Suprapubic skin (tissue), 4 donors: ENCODE measurements around the gene PACRG. TPM values are rescaled to one million over a fixed set of nuclear protein-coding genes. Genes with fewer than 3 reads are reported as not detected.

ENCODE experiments used
- DNase-seq, 2 donors: peaks; one replicate each; pipeline ENCODE4 v3.0.0-alpha.2; 2019; ENCODE audit warnings: low spot score in 2 of 2
- H3K27ac ChIP-seq: fragments of 200-600 bp; sonication (generic); one replicate; pipeline ENCODE4 v1.5.1; 2019
- H3K27me3 ChIP-seq: fragments of 200-600 bp; sonication (generic); one replicate; pipeline ENCODE4 v1.5.1; 2019
- H3K36me3 ChIP-seq: fragments of 200-600 bp; sonication (generic); one replicate; pipeline ENCODE4 v1.5.1; 2019
- H3K4me1 ChIP-seq: fragments of 200-600 bp; sonication (generic); one replicate; pipeline ENCODE4 v1.5.1; 2019
- H3K4me3 ChIP-seq: fragments of 200-600 bp; sonication (generic); one replicate; pipeline ENCODE4 v1.5.1; 2019; ENCODE audit warnings: mild to moderate bottlenecking
- H3K9me3 ChIP-seq: fragments of 200-600 bp; sonication (generic); one replicate; pipeline ENCODE4 v1.5.1; 2019
- CTCF ChIP-seq, 2 donors: fragments of 200-600 bp in 1 of 2; fragments of 450-650 bp in 1 of 2; sonication (generic) in 1 of 2; IDR thresholded peaks; one replicate each; pipeline ENCODE4 v1.5.1; 2016 to 2019; ENCODE audit warnings: antibody characterized with exemption in 2 of 2, mild to moderate bottlenecking in 1 of 2, moderate library complexity in 1 of 2
- EP300 ChIP-seq: sonication (generic); formaldehyde crosslinking; IDR thresholded peaks from one replicate; pipeline ENCODE4 v1.6.1; 2017; ENCODE audit warnings: antibody characterized with exemption
- POLR2A ChIP-seq, 2 donors: fragments of 450-650 bp; IDR thresholded peaks; one replicate each; pipeline ENCODE4 v1.6.1; 2017; ENCODE audit warnings: antibody characterized with exemption in 2 of 2, mild to moderate bottlenecking in 2 of 2, moderate library complexity in 2 of 2
- POLR2AphosphoS5 ChIP-seq, 3 donors: sonication (generic); formaldehyde crosslinking; IDR thresholded peaks; one replicate each; pipeline ENCODE4 v1.6.1; 2017; ENCODE audit warnings: antibody characterized with exemption in 3 of 3
- WGBS: methylation state at CpG from one replicate; pipeline ENCODE4 v1.1.5; 2018; 5-methylcytosine and 5-hydroxymethylcytosine counted together
- total RNA-seq, 4 donors: library from RNA; depleted of rRNA; stranded (reverse); fragments of >200 nt; gene quantifications; one replicate each; pipeline ENCODE4 v1.1.0, GENCODE V29; 2016

Gene PACRG
- total RNA-seq, 4 donors from 2014 or later = 1.1 to 2.3 (median 2.0) TPM

- Histone ChIP-seq H3K4me3 (no peak overlapping the region), H3K27me3 (no peaks in the 10 kb centered on the region), H3K9me3 (no peaks in the 10 kb centered on the region), H3K4me1 (peaks cover 11% of the 10 kb centered on the region), H3K27ac (no peak overlapping the region), H3K36me3 (no peaks in the 10 kb centered on the region)
- 55% methylated on average over 2 of the region's 2 CpGs for WGBS
- no peak for DNase-seq
- TF ChIP-seq POLR2A (IDR thresholded peaks at IDR 0.05) (no peak), CTCF (IDR thresholded peaks at IDR 0.05) (no peak), POLR2AphosphoS5 (IDR thresholded peaks at IDR 0.05) (no peak), EP300 (no peak)
Observed at GRCh38 chr6:163320804-163321203, 593.0 kb downstream of the PACRG start.

- DNase-seq = no peak
- no peak overlapping the region for H3K4me3 ChIP-seq
- no peak for TF ChIP-seq CTCF (IDR thresholded peaks at IDR 0.05)
- TF ChIP-seq EP300 = no peak
- TF ChIP-seq POLR2A (IDR thresholded peaks at IDR 0.05) = no peak
- TF ChIP-seq POLR2AphosphoS5 (IDR thresholded peaks at IDR 0.05) = no peak
- no peaks in the 10 kb centered on the region for H3K36me3 ChIP-seq
- 87% methylated on average over 17 of the region's 18 CpGs for whole genome bisulfite sequencing
- H3K9me3 ChIP-seq = no peaks in the 10 kb centered on the region
- no peak overlapping the region for H3K27ac ChIP-seq
- peaks cover 11% of the 10 kb centered on the region for H3K4me1 ChIP-seq
- no peaks in the 10 kb centered on the region for H3K27me3 ChIP-seq
Observed at GRCh38 chr6:163321717-163322116, 593.9 kb downstream of the PACRG start.

GRCh38 chr6:163323274-163323673 lies 595.5 kb downstream of the PACRG start:
- no peaks in the 10 kb centered on the region for H3K27me3 ChIP-seq
- DNase-seq = no peak
- 97% methylated on average over 11 of the region's 13 CpGs for WGBS
- H3K9me3 ChIP-seq = no peaks in the 10 kb centered on the region
- peaks cover 11% of the 10 kb centered on the region for H3K4me1 ChIP-seq
- no peak overlapping the region for H3K4me3 ChIP-seq
- TF ChIP-seq POLR2A (IDR thresholded peaks at IDR 0.05) (no peak), EP300 (no peak), CTCF (IDR thresholded peaks at IDR 0.05) (no peak), POLR2AphosphoS5 (IDR thresholded peaks at IDR 0.05) (no peak)
- no peak overlapping the region for H3K27ac ChIP-seq
- no peaks in the 10 kb centered on the region for H3K36me3 ChIP-seq

GRCh38 chr6:163323705-163324104 lies 595.9 kb downstream of the PACRG start:
- Histone ChIP-seq H3K36me3 (no peaks in the 10 kb centered on the region), H3K4me3 (no peak overlapping the region), H3K9me3 (no peaks in the 10 kb centered on the region), H3K27ac (no peak overlapping the region), H3K4me1 (peaks cover 11% of the 10 kb centered on the region), H3K27me3 (no peaks in the 10 kb centered on the region)
- TF ChIP-seq EP300 = no peak
- TF ChIP-seq POLR2A (IDR thresholded peaks at IDR 0.05) = no peak
- no peak for TF ChIP-seq POLR2AphosphoS5 (IDR thresholded peaks at IDR 0.05)
- no peak for TF ChIP-seq CTCF (IDR thresholded peaks at IDR 0.05)
- WGBS = 75% methylated on average over 6 of the region's 7 CpGs
- DNase-seq = no peak

- no peak overlapping the region for H3K4me3 ChIP-seq
- 87% methylated on average over 4 of the region's 4 CpGs for WGBS
- DNase-seq = no peak
- no peaks in the 10 kb centered on the region for H3K9me3 ChIP-seq
- H3K27ac ChIP-seq = no peak overlapping the region
- no peaks in the 10 kb centered on the region for H3K27me3 ChIP-seq
- peaks cover 11% of the 10 kb centered on the region for H3K4me1 ChIP-seq
- H3K36me3 ChIP-seq = no peaks in the 10 kb centered on the region
- TF ChIP-seq CTCF (IDR thresholded peaks at IDR 0.05) = no peak
- TF ChIP-seq POLR2AphosphoS5 (IDR thresholded peaks at IDR 0.05) = no peak
- TF ChIP-seq POLR2A (IDR thresholded peaks at IDR 0.05) = no peak
- no peak for TF ChIP-seq EP300
Observed at GRCh38 chr6:163324326-163324687, 596.5 kb downstream of the PACRG start.
